ENCODE measurements around the gene PPARD. TPM values are rescaled to one million over a fixed set of nuclear protein-coding genes. Genes with fewer than 3 reads are reported as not detected.
A peak's percentile ranks its signal among the peaks of the same experiment; 100 is the strongest.

PPARD gene
- total RNA-seq, 4 donors from 2014 or later = 6.3 to 16.7 (median 12.0) TPM

GRCh38 chr6:35343835-35344550 is 1.6 kb downstream of the PPARD start:
- no peak for TF ChIP-seq POLR2A (IDR thresholded peaks at IDR 0.05)
- TF ChIP-seq CTCF (IDR thresholded peaks at IDR 0.05 in 4 of 5, conservative IDR thresholded peaks at IDR 0.05 in 1 of 5) = no peak

GRCh38 chr6:35351422-35351821 is 9.1 kb downstream of the PPARD start:
- TF ChIP-seq POLR2A (IDR thresholded peaks at IDR 0.05) (no peak), CTCF (IDR thresholded peaks at IDR 0.05 in 4 of 5, conservative IDR thresholded peaks at IDR 0.05 in 1 of 5) (no peak)
- Histone ChIP-seq H3K27ac (no peak overlapping the region), H3K4me3 (no peak overlapping the region), H3K4me1 (peaks cover 27 to 28% of the 10 kb centered on the region in 2 donors), H3K36me3 (peaks cover 0 to 37% of the 10 kb centered on the region in 2 donors), H3K9me3 (no peaks in the 10 kb centered on the region), H3K27me3 (no peaks in the 10 kb centered on the region)
- in situ Hi-C loops (cut with MboI; ENCODE audit: low sequenced_read_pairs in 4 of 4) = no loop called here
- no peak for DNase-seq
- intact Hi-C loops (cut with DNase I; ENCODE audit: low total_unique reads) = no loop called here
- no peak for ATAC-seq

More at GRCh38 chr6:35343835-35344550, 1.6 kb downstream of the PPARD start:
- in situ Hi-C loops (cut with MboI; ENCODE audit: low sequenced_read_pairs in 4 of 4) = loop anchor here (5.0 to 10.0 kb wide), 2 partner anchors 108 to 111 kb away; partner anchors contain the start of gene FANCE (in 4 of the 4)
- ATAC-seq (no peak), DNase-seq (no peak)
- Histone ChIP-seq H3K4me1 (peaks cover 41 to 45% of the 10 kb centered on the region in 2 donors), H3K36me3 (peaks cover 0 to 16% of the 10 kb centered on the region in 2 donors), H3K27me3 (no peaks in the 10 kb centered on the region), H3K4me3 (peak overlapping the region; percentile 64 to 93 (median 70)), H3K9me3 (no peaks in the 10 kb centered on the region), H3K27ac (peak overlapping the region; percentile 81 to 95 (median 94))
- intact Hi-C loops (cut with DNase I; ENCODE audit: low total_unique reads) = loop anchor here (5.0 kb wide), 1 partner anchor 388 kb away; no protein-coding TSS in a partner anchor

GRCh38 chr6:35352735-35353134 is 10.4 kb downstream of the PPARD start:
- Histone ChIP-seq H3K4me3 (no peak overlapping the region), H3K27me3 (no peaks in the 10 kb centered on the region), H3K4me1 (peaks cover 30% of the 10 kb centered on the region in 2 donors), H3K36me3 (peaks cover 0 to 32% of the 10 kb centered on the region in 2 donors), H3K27ac (no peak overlapping the region), H3K9me3 (no peaks in the 10 kb centered on the region)
- intact Hi-C loops (cut with DNase I; ENCODE audit: low total_unique reads) = no loop called here
- TF ChIP-seq CTCF (IDR thresholded peaks at IDR 0.05 in 4 of 5, conservative IDR thresholded peaks at IDR 0.05 in 1 of 5) (no peak), POLR2A (IDR thresholded peaks at IDR 0.05) (no peak)
- DNase-seq (no peak), ATAC-seq (no peak)
- in situ Hi-C loops (cut with MboI; ENCODE audit: low sequenced_read_pairs in 4 of 4) = no loop called here

- peak; percentile 33 to 37 for DNase-seq
- intact Hi-C loops (cut with DNase I; ENCODE audit: low total_unique reads) = no loop called here
- Histone ChIP-seq H3K4me1 (peaks cover 48% of the 10 kb centered on the region in 2 donors), H3K36me3 (peaks cover 0 to 16% of the 10 kb centered on the region in 2 donors), H3K27ac (peak overlapping the region; percentile 61 to 91 (median 78)), H3K27me3 (no peaks in the 10 kb centered on the region), H3K9me3 (no peaks in the 10 kb centered on the region), H3K4me3 (no peak overlapping the region)
- in situ Hi-C loops (cut with MboI; ENCODE audit: low sequenced_read_pairs in 4 of 4) = no loop called here
- ATAC-seq = peak; percentile 82 to 93
- TF ChIP-seq CTCF (IDR thresholded peaks at IDR 0.05 in 4 of 5, conservative IDR thresholded peaks at IDR 0.05 in 1 of 5) = no peak
- no peak for TF ChIP-seq POLR2A (IDR thresholded peaks at IDR 0.05)
Measured at GRCh38 chr6:35354361-35355135, 12.2 kb downstream of the PPARD start.

Measured in gastrocnemius medialis (tissue), 4 donors.